Medulla oblongata (tissue), 1 donor: ENCODE data around the gene GIPC3.

Experiments used
- DNase-seq: peaks from one replicate; pipeline ENCODE4 v3.0.0-alpha.2; 2015; ENCODE audit errors: extremely low spot score

GIPC3 gene

GRCh38 chr19:3605361-3605760 is 20.1 kb downstream of the GIPC3 start:
- DNase-seq, result no peak

- no peak for DNase-seq
These were observed 20.5 kb downstream of the GIPC3 start for GRCh38 chr19:3605770-3606169.

GRCh38 chr19:3606174-3606689 is 21.0 kb downstream of the GIPC3 start:
- DNase-seq, result no peak

- DNase-seq, result peak; percentile 24
These were observed 21.5 kb downstream of the GIPC3 start, which contains the start of gene TBXA2R for GRCh38 chr19:3606690-3607289. TBXA2R (minus strand) TSS chr19:3606875; CDS start chr19:3600634, 6,241 bp downstream.

- no peak for DNase-seq
These were observed 22.2 kb downstream of the GIPC3 start for GRCh38 chr19:3607303-3608078.

- DNase-seq, result no peak
These were observed 22.9 kb downstream of the GIPC3 start for GRCh38 chr19:3608079-3608641.

- DNase-seq, result no peak
These were observed 23.6 kb downstream of the GIPC3 start for GRCh38 chr19:3608750-3609322.

- no peak for DNase-seq
These were observed 24.8 kb downstream of the GIPC3 start for GRCh38 chr19:3609779-3610719.

- DNase-seq, result no peak
These were observed 25.8 kb downstream of the GIPC3 start for GRCh38 chr19:3610745-3611717.

GRCh38 chr19:3611841-3612240 is 26.6 kb downstream of the GIPC3 start:
- DNase-seq, result no peak

GRCh38 chr19:3612330-3612729 is 27.1 kb downstream of the GIPC3 start:
- no peak for DNase-seq

- no peak for DNase-seq
These were observed 27.8 kb downstream of the GIPC3 start for GRCh38 chr19:3612901-3613741.

- no peak for DNase-seq
These were observed 28.8 kb downstream of the GIPC3 start for GRCh38 chr19:3613818-3614661.

GRCh38 chr19:3614858-3615505 is 29.7 kb downstream of the GIPC3 start:
- DNase-seq, result no peak

GRCh38 chr19:3615524-3616135 is 30.4 kb downstream of the GIPC3 start:
- no peak for DNase-seq

- no peak for DNase-seq
These were observed 32.2 kb downstream of the GIPC3 start for GRCh38 chr19:3617463-3617862.

GRCh38 chr19:3618144-3618810 is 33.0 kb downstream of the GIPC3 start:
- DNase-seq, result peak; percentile 49
